Raji (cell line): Measurements from ENCODE around the gene TMEM187.

Experiments
- POLR2A ChIP-seq: IDR thresholded peaks from 2 replicates; pipeline ENCODE4 v1.6.1; 2011; ENCODE audit warnings: low read depth, low read length, control low read depth; ENCODE audit not compliant: insufficient read depth

The TMEM187 gene

GRCh38 chrX:153970357-153971123 lies 2.0 kb upstream of the TMEM187 start:
- TF ChIP-seq POLR2A, result peak; percentile 46

GRCh38 chrX:153971124-153971449 lies 1.5 kb upstream of the TMEM187 start:
- 0 out of 2 replicates have a peak, but pooled peaks have one; percentile 23 for TF ChIP-seq POLR2A

DNA sequence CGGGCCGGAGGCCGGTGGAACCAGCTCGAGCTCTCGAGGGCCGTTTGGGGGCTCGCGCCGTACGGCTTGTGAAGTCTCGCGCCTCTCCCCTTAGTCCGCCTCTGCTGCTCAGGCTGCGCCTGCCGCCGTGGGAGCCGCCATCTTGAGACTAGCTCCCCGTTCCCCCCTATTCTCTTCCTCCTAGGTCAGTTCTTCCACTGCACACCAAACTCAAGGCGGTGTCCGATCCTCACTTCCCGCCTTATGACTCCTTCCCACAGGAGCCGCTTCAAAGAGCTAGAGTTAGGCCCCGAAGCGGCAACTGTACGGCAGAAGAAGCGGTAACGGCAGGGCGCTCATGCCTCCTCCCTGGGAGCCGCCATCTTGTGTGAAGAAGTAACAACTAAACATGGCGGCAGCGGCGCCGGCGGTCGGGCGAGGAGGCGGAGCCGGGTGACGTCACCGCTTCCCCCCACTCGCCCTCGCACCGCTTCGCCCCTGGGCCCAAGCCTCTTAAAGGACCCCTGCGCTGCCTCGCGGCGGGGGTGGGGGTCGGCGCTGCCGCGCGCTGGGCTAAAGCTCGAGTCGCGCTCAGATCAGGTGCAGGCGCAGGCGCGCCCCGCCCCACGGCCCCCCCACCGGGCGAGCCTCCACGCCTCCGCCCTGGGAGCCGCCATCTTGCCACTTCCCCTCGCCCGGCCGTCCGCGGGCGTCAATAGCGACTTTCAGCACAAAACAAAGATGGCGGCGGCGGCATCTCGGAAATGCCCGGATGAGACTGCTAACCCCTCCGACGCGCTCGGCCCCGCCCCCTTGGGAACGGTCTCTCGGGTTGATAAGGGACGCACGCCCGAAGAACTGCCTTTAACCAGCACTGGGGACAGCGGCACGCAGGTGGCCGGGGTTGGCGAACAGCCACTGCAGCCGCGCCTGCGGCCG lies 845 bp upstream of the TMEM187 start, which contains the start of gene HCFC1:
HCFC1 (minus strand) TSS at position 369 of the 918 bp plus-strand sequence. CDS start 978 bp downstream, outside the sequence.
- no peak; the same call in none of the 2 replicates for TF ChIP-seq POLR2A

- TF ChIP-seq POLR2A, result no peak
Observed at GRCh38 chrX:153973127-153974002, 811 bp downstream of the TMEM187 start.

GRCh38 chrX:153974003-153974725 lies 1.6 kb downstream of the TMEM187 start:
- TF ChIP-seq POLR2A, result no peak; the same call in 1 of the 2 replicates

DNA sequence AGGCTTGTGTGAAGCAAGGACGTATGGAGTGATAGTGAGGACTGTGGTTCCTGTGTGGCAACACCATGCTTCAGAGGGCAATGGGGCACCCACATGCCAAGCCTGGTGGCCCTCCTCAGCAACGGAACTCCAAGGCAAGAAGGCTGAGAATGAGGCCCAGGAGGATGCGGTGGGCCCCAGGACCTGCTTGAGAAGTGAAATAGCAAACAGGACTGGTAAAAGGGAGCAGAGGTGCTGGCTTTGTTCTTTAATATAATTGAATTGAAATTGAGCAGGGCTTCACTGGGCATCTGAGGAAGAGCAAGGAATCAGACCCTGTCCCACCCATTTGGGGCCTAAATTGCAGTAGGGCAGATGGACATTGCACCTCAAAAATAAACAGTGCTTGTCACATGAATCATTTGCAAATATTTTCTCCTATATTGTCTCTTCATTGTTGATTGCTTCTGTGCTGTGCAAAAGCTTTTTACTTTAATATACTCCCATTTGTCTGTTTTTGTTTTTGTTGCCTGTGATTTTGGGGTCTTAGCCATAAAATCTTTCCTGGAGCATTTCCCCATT lies 2.3 kb downstream of the TMEM187 start:
- TF ChIP-seq POLR2A, result no peak

DNA sequence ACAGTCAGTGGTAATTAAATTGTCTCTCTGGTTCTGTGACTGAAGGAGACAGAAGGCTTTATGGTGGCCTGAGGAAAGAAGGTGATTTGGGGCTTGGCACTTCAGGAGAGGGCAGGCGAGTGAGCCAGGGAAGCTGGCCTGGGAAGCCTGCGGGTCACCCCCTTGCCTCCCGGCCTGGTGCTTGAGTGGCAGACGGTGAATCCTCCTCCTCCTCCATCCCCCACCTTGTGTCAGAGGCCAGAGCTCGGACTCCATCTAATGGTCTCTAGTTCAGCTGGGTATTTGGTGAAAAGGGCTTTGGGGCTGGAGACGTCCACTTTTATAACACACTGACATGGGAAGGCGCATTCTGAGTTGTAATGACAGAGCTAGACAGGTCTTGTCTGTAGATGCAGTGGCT lies 8.7 kb downstream of the TMEM187 start:
- no peak for TF ChIP-seq POLR2A

- no peak for TF ChIP-seq POLR2A
Observed at GRCh38 chrX:153981771-153982533, 9.4 kb downstream of the TMEM187 start.

DNA sequence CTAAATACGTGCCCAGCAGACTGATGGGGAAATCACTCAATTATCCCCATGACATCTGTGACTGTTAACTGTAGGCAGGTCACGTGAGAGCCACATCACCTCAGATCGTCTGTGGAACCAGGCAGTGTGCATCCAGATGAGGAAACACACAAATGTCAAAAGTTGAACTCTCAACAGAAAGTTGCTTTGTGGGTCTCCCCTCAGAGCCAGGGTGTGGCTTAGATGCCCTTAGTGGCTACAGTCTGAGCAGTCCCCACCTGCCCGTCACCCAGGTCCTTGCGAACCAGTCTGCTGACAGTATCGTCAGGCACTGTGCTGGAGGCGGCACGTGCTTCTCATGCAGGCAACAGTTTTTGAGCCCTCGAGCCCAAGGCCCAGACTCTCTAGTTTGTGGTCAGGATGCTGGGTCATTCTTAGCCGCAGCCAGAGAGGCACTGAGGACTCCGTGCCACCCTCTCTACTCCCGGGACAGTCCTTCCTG lies 10.8 kb downstream of the TMEM187 start:
- TF ChIP-seq POLR2A, result no peak

DNA sequence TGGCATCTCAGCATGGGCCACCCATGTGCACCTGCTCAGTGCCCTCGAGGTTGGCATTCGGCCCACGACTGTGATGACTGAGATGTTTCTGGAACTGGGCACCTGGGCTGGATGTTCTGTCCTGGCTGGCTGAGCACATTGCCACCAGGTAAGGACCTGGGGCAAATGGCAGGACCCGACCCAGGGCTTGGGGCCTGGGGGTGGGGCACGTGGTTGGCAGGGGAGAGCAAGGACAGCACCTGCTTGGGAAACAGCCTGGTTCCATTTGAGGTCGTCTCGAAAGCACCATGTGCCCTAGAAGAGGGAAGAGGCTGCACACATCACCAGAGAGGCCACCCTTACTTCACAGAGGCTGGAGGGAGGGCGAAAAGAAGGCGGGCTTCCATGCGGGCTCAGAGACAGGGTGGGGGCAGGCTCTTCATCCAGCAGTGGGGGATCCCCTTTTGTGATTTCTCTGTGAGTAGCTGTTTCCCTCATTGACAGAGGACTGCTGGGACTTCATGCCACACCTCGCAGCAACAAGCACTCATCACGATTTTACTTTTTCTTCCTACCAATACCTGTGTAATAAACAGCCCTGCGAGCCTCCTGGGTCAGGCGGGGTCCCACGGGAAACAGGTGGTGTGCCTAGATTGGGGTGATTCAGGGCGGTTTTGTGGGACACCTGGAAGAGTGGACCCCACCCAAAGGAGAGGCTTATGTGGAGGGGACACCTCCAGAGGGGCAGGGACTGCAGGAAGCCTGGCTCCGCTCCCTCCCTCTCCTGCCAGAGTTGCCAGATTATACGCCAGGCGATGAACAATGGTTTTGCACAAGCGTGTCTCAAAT lies 12.0 kb downstream of the TMEM187 start:
- no peak for TF ChIP-seq POLR2A

GRCh38 chrX:153988493-153988892 lies 15.9 kb downstream of the TMEM187 start:
- TF ChIP-seq POLR2A, result no peak

- TF ChIP-seq POLR2A, result no peak
Observed at GRCh38 chrX:153989973-153990655, 17.6 kb downstream of the TMEM187 start.
